ENCODE measurements around the gene LIMS2.

Gene LIMS2

DNA sequence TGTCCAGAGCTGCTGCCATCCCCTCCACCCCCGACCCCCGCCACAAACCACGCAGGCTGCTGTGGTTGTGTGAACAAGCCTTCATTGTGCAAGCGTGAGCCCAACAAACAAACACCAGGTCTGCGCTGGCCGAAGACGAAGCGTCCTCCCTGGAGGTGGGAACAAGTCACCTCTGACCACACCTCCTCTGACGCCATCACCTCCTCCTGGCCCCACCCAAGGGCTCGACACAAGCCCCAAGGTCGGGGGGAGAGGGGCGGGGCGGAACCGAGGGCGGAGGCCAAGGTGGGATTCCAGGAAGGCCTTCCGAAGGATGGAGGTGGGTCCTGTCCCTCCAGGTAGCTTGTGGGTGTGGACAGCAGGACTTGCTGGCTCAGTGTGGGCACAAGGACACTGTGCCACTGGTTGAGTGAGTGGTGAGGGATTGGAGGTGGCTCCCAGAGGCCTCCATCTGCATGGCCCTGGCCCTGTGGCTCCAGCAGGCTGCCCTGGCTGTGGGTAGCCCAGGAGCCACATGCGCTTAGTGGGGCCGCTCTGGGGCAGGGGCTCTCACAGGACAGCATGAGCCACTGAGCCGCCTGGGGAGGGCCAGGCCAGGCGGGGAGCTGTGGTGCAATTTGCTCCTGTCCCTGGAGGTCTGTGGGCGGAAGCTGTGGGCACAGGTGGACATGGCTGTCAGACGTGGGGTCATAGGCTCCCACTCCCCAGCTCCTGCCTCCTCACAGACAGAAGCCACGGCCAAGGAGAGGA is 36.8 kb downstream of the LIMS2 start:
- ATAC-seq: no peak
- Mint-ChIP-seq H3K9me3 (no peaks in the 10 kb centered on the region), H3K4me3 (peak overlapping the region in 1 of 2 donors; percentile 71), H3K4me1 (peaks cover 87% of the 10 kb centered on the region), H3K27me3 (no peaks in the 10 kb centered on the region), H3K27ac (no peak overlapping the region)
- DNase-seq: no peak

GRCh38 chr2:127637725-127638252 is 37.5 kb downstream of the LIMS2 start:
- H3K9me3 Mint-ChIP-seq: no peaks in the 10 kb centered on the region
- ATAC-seq (no peak), DNase-seq (no peak)
- peak overlapping the region in 1 of 2 donors; percentile 71 for H3K4me3 Mint-ChIP-seq
- no peaks in the 10 kb centered on the region for H3K27me3 Mint-ChIP-seq
- peak overlapping the region; percentile 82 to 89 for H3K27ac Mint-ChIP-seq
- H3K4me1 Mint-ChIP-seq: peaks cover 95% of the 10 kb centered on the region

DNA sequence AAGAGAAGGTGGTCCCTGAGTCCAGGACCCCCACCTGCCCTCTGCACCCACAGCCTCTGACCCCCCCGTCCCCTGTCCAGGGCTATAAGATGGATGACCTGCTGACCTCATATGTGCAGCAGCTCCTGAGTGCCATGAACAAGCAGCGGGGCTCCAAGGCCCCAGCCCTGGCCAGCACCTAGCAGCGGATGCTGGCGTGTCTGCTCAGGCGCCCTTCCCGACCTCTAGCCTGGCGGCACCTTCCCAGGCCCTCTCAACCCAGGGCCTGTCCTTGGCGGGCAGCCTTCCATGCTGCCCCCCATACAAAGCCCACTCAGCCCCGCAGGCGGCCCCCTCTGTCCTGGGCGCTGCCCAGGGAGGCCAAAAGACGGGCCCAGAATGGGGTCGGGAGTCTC is 38.1 kb downstream of the LIMS2 start:
- H3K4me3 Mint-ChIP-seq: no peak overlapping the region
- H3K9me3 Mint-ChIP-seq: no peaks in the 10 kb centered on the region
- DNase-seq: no peak
- H3K27ac Mint-ChIP-seq: no peak overlapping the region
- H3K27me3 Mint-ChIP-seq: no peaks in the 10 kb centered on the region
- H3K4me1 Mint-ChIP-seq: peaks cover 95% of the 10 kb centered on the region
- ATAC-seq: no peak

DNA sequence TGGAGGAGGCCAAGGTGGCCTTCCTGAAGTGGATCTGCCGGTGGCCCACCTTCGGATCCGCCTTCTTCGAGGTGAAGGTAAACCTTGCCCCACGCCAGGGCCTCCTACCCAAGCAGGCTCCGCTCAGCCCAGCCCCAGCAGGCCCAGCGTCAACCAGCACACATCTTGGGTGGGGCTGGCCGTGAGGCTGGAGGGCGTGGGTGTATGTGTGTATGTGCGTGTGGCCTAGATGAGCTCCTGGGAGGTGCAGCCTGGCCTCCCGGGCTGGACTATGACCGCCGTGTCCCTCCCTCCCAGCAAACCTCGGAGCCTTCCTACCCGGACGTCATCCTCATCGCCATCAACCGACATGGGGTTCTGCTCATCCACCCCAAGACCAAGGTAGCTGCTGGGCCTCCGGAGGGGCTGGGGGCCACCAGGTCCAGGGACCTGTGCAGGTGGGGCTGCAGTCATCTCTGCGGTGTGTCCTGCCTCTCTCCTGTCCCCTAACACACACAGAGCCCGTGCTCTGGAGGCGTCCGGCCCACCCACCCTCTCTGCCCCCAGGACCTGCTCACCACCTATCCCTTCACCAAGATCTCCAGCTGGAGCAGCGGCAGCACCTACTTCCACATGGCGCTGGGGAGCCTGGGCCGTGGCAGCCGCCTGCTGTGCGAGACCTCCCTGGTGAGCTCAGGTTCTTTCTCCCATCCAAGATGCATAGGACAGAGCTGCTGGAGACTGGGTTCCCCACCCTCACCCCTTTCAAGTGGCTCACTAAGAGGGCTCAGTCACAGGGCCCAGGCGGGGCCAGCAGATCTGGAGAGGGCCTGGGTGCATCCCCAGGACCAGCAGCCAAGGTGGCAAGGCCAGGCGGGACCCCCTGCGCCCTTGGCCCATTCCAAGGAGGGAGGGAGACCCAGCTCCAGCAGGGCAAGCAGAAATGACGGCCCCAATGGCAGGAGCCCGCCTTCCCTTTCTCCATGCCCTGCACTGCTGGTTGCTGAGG is 38.8 kb downstream of the LIMS2 start:
- peaks cover 89% of the 10 kb centered on the region for H3K4me1 Mint-ChIP-seq
- DNase-seq: no peak
- no peak overlapping the region for H3K4me3 Mint-ChIP-seq
- ATAC-seq: no peak
- no peaks in the 10 kb centered on the region for H3K9me3 Mint-ChIP-seq
- H3K27ac Mint-ChIP-seq: peak overlapping the region in 1 of 2 donors; percentile 82
- no peaks in the 10 kb centered on the region for H3K27me3 Mint-ChIP-seq

- Mint-ChIP-seq H3K27ac (no peak overlapping the region), H3K4me1 (peaks cover 80% of the 10 kb centered on the region), H3K4me3 (no peak overlapping the region)
Observed at GRCh38 chr2:127635380-127636237, 39.7 kb downstream of the LIMS2 start.

GRCh38 chr2:127634626-127635379 is 40.5 kb downstream of the LIMS2 start:
- ATAC-seq (no peak), DNase-seq (no peak)
- peaks cover 72% of the 10 kb centered on the region for H3K4me1 Mint-ChIP-seq
- no peaks in the 10 kb centered on the region for H3K9me3 Mint-ChIP-seq
- no peaks in the 10 kb centered on the region for H3K27me3 Mint-ChIP-seq
- H3K27ac Mint-ChIP-seq: no peak overlapping the region
- H3K4me3 Mint-ChIP-seq: no peak overlapping the region

More at GRCh38 chr2:127635380-127636237, 39.7 kb downstream of the LIMS2 start:
- ATAC-seq (peak; percentile 5), DNase-seq (no peak)
- H3K27me3 Mint-ChIP-seq: no peaks in the 10 kb centered on the region
- H3K9me3 Mint-ChIP-seq: no peaks in the 10 kb centered on the region

DNA sequence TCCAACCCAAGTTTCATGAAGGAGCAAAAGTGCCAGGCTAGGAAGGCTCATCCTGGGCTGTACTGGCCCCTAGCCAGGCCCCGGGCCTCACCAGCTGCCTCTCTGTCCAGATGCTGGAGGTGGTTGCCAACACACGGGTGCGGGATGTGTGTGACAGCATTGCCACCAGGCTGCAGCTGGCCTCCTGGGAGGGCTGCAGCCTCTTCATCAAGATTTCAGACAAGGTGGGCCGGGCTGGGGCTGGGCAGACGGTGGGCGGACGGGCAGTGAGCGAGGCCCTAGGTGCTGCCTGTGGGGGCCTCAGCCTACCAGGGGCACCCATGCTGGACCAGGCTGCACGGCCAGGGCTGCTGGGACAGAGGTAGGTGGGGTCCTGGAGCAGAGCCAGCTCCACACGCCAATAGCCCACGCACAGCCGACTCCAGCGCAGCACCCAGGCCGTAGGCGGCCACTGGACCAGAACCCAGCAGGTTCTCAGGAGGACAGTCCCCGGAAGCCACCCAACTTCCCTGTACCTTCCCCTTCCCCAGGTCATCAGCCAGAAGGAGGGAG is 41.2 kb downstream of the LIMS2 start:
- Mint-ChIP-seq H3K27me3 (no peaks in the 10 kb centered on the region), H3K27ac (peak overlapping the region in 1 of 2 donors; percentile 71), H3K9me3 (no peaks in the 10 kb centered on the region), H3K4me1 (peaks cover 65% of the 10 kb centered on the region), H3K4me3 (no peak overlapping the region)
- ATAC-seq (no peak), DNase-seq (no peak)

DNA sequence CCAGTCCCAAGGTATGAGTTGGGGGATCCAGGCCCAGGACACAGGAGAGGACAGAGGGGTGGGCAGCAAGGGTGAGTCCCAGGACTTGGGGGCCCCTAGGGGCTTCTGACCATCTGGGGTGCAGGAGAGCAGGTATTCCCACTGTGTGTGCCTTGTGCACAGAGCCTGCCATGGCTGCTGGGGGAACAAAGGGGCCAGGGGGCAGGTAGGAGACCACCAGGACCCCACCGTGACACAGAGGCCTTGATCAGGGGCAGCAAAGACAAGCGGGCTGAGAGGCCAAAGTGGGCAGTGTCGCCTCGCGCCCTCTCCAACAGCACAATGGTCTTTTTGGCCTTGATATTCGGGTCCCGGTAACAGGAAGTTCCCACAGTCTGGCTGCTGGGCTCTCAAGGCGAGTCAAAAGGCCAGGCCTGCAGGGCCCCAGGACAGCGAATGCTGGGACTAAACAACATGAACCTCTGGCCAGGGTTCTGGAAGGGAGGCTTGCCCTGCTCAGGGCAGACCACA is 41.7 kb downstream of the LIMS2 start:
- DNase-seq (no peak), ATAC-seq (no peak)
- H3K9me3 Mint-ChIP-seq: no peaks in the 10 kb centered on the region
- no peak overlapping the region for H3K4me3 Mint-ChIP-seq
- peaks cover 60% of the 10 kb centered on the region for H3K4me1 Mint-ChIP-seq
- no peaks in the 10 kb centered on the region for H3K27me3 Mint-ChIP-seq
- H3K27ac Mint-ChIP-seq: peak overlapping the region; percentile 71 to 72

DNA sequence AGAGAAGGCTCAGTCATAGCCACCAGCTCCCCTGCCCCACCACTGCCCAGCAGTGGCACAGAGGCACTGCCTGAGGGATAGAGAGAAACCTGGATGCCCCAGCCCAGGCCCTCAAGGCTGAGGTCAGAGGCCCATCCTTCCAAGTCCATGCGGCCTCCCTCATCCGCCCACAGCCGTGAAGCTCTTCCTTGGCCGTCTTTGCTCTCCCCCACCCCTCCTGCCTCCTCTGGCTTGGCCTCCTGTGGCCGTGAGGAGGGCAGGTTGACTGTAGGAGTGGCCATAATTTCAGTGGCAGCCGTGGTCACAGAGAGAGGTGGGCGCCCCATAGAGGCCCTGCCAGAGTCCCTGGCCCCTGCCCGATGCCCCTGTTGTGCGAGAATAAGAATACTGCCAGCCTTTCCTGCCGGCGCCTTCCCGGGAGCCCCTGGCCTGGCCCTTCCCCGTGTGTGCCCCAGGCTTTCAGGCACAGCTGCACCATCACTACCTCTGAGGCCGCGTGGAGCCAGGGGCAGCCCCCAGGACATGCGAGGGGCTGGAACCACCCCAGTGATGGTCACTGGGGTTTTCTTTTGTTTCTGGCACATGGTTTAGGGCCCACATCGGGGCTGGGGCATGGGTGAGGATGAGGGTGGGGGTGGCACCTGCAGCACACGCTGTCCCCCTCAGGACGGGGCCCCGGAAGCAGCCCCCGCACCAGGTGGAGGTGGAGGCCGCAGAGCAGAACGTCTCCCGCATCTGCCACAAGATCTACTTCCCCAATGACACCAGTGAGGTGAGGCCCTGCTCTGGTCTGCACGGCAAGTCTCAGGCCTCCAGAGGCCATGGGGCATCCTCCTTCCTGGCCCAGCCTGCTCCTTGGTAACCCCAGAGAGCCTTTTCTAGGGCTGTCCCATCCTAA is 42.5 kb downstream of the LIMS2 start:
- peak overlapping the region; percentile 72 to 91 for H3K27ac Mint-ChIP-seq
- DNase-seq (no peak), ATAC-seq (peak; percentile 27)
- H3K27me3 Mint-ChIP-seq: no peaks in the 10 kb centered on the region
- H3K9me3 Mint-ChIP-seq: no peaks in the 10 kb centered on the region
- peak overlapping the region in 1 of 2 donors; percentile 34 for H3K4me3 Mint-ChIP-seq
- peaks cover 52% of the 10 kb centered on the region for H3K4me1 Mint-ChIP-seq

DNA sequence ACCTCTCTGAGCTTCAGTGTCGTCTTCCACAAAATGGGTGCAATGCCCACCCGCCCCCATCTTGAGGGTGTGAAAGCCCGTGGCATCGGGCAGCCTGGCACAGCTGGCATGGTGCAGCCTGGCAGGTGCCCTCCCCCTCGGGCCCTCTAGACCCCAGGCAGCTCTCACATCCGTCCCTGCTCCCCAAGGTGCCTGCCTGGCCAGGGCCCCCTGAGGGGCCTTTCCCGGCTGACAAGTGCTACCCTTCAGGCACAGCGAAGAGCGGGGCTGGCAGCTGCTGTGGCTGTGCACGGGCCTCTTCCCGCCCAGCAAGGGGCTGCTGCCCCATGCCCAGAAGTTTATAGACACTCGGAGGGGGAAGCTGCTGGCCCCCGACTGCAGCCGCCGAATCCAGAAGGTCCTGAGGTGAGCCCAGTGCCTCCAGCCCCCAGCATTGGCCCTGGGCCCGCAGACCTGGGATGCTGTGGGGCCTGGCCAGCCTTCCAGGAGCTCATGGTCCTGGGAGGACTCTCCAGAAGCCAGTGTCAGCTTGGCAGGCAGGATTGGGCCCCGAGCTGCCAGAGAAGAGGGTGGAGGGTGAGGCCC is 43.2 kb downstream of the LIMS2 start:
- Mint-ChIP-seq H3K27me3 (no peaks in the 10 kb centered on the region), H3K27ac (no peak overlapping the region), H3K4me3 (no peak overlapping the region), H3K9me3 (no peaks in the 10 kb centered on the region), H3K4me1 (peaks cover 44% of the 10 kb centered on the region)
- DNase-seq (no peak), ATAC-seq (no peak)

DNA sequence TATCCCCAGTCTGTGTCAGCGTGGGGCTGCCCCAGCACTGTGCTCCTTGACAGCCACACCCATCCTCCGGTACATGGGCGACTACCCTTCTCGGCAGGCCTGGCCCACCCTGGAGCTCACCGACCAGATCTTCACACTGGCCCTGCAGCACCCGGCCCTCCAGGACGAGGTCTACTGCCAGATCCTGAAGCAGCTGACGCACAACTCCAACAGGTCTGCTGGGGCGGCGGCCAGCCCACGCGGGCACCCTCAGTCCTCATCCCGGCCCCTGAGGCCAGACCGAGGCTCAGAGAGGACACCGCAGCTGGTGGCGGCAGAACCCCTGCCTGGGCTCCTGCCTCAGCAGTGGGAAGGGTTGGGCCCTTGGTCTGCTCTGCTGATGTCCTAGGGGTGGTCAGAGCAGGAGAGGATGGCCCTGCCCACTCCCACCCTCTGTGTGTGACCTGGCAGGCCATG is 43.8 kb downstream of the LIMS2 start:
- DNase-seq (no peak), ATAC-seq (no peak)
- no peak overlapping the region for H3K4me3 Mint-ChIP-seq
- H3K27me3 Mint-ChIP-seq: no peaks in the 10 kb centered on the region
- H3K27ac Mint-ChIP-seq: no peak overlapping the region
- H3K9me3 Mint-ChIP-seq: no peaks in the 10 kb centered on the region
- H3K4me1 Mint-ChIP-seq: peaks cover 39% of the 10 kb centered on the region

GRCh38 chr2:127630864-127631540 is 44.3 kb downstream of the LIMS2 start:
- H3K4me1 Mint-ChIP-seq: peaks cover 34% of the 10 kb centered on the region
- DNase-seq (no peak), ATAC-seq (peak; percentile 5)
- H3K9me3 Mint-ChIP-seq: no peaks in the 10 kb centered on the region
- H3K27me3 Mint-ChIP-seq: no peaks in the 10 kb centered on the region
- no peak overlapping the region for H3K4me3 Mint-ChIP-seq
- H3K27ac Mint-ChIP-seq: no peak overlapping the region
